ENCODE results near the gene CCL21. TPM values are rescaled to one million over a fixed set of nuclear protein-coding genes. Genes with fewer than 3 reads are reported as not detected.

The CCL21 gene
- total and polyA plus RNA-seq, 2 of the 8 experiments (the other 6 are each of a cell fraction or from before 2014, with no cell fraction given): not detected

DNA sequence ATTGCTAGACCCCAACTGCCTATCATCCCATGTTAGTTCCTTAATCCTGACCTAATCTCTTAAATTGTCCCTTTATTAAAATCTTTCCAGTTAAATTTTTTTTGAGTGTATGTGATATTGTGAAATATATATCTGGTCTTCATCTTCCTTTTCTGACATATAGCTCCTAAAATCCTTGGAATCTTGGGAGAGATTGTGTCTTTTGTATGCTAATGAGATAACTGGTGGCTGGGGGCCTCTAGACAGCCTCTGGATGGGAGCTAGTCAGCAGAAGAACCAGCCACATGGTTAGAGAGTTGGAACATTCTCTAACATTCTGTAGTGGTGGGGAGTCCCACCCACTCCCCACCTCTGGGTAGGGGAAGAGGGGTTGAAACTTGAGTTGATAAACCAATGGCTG lies 15.1 kb downstream of the CCL21 start:
- Histone ChIP-seq H2AK5ac (ENCODE audit: low read depth, low read length) (no peak overlapping the region), H3K79me2 (ENCODE audit: control insufficient read depth in 1 of 2, insufficient read depth in 2 of 2, low read length in 2 of 2) (no peaks in the 10 kb centered on the region), H4K5ac (ENCODE audit: insufficient read length, low read depth, low read length) (no peak overlapping the region), H3K18ac (ENCODE audit: extremely low read depth, low read length) (no peak overlapping the region), H3K4ac (replicated peaks; ENCODE audit: insufficient read length, low read depth, low read length) (no peak overlapping the region), H3K27ac (ENCODE audit: low read depth, low read length) (no peak overlapping the region), H2BK120ac (replicated peaks; ENCODE audit: low read depth, low read length) (no peak overlapping the region), H2BK5ac (ENCODE audit: low read depth, low read length) (no peak overlapping the region), H3K79me1 (ENCODE audit: low read depth, low read length) (no peaks in the 10 kb centered on the region), H3K14ac (ENCODE audit: insufficient read length) (no peak overlapping the region), H3K4me2 (ENCODE audit: insufficient read depth in 1 of 2, low read depth in 2 of 2, low read length in 2 of 2) (no peak overlapping the region), H2BK15ac (ENCODE audit: low read length) (no peak overlapping the region), H3K27me3 (replicated peaks in 1 of 4; ENCODE audit: control insufficient read depth in 3 of 4, extremely low read depth in 1 of 4, insufficient read depth in 3 of 4, low read length in 3 of 4) (peaks cover 0 to 10% (median 4%) of the 10 kb centered on the region in 4 experiments; a peak in 4 of 7 replicates), H2AFZ (ENCODE audit: low read length) (no peak overlapping the region), H4K20me1 (replicated peaks in 1 of 2; ENCODE audit: control insufficient read depth in 1 of 2, insufficient read depth in 2 of 2, low read length in 2 of 2) (no peaks in the 10 kb centered on the region), H3K9ac (replicated peaks in 1 of 4; ENCODE audit: extremely low read depth in 1 of 4, low read depth in 3 of 4, low read length in 3 of 4) (no peak overlapping the region), H3K4me1 (replicated peaks in 1 of 4; ENCODE audit: control insufficient read depth in 3 of 4, insufficient read depth in 4 of 4, low read length in 3 of 4) (no peaks in the 10 kb centered on the region; a peak in 1 of 7 replicates), H4K8ac (ENCODE audit: extremely low read depth, insufficient read depth, low read length) (no peak overlapping the region), H3K23ac (ENCODE audit: insufficient read length) (no peak overlapping the region), H3K9me3 (ENCODE audit: insufficient read depth in 2 of 2, low read depth in 1 of 2, low read length in 1 of 2) (no peaks in the 10 kb centered on the region), H3K23me2 (ENCODE audit: low read depth, low read length) (no peaks in the 10 kb centered on the region; the same call in 1 of the 2 replicates), H4K91ac (replicated peaks; ENCODE audit: insufficient read length, low read length) (no peak overlapping the region), H3K56ac (replicated peaks; ENCODE audit: insufficient read length, low read depth, low read length) (no peak overlapping the region), H2BK20ac (ENCODE audit: low read length) (no peak overlapping the region), H3K36me3 (ENCODE audit: control insufficient read depth in 2 of 4, insufficient read depth in 4 of 4, low read length in 3 of 4) (no peaks in the 10 kb centered on the region), H2BK12ac (ENCODE audit: low read depth, low read length) (no peak overlapping the region), H3K4me3 (ENCODE audit: extremely low read depth in 1 of 4, insufficient read depth in 2 of 4, low read depth in 3 of 4, low read length in 4 of 4) (no peak overlapping the region)
- ChIA-PET POLR2A (ENCODE audit: partially characterized antibody) (no interaction called here), CTCF (ENCODE audit: partially characterized antibody) (interaction anchor here (2.1 kb wide), 1 partner anchor 20 kb away, joined by 9 read pairs; no protein-coding TSS in a partner anchor)
- no peak for FAIRE-seq
- no peak for DNase-seq (ENCODE audit: low read depth in 1 of 2, low spot score in 2 of 2)
- TF ChIP-seq EZH2 (IDR thresholded peaks at IDR 0.05; ENCODE audit: low read depth, low read length, severe bottlenecking): no peak
- no peak for TF ChIP-seq SRF (IDR thresholded peaks at IDR 0.05; ENCODE audit: low read depth, low read length)
- no peak for TF ChIP-seq CTBP2 (IDR thresholded peaks at IDR 0.05; ENCODE audit: borderline replicate concordance, insufficient read depth, insufficient read length, low read length)
- TF ChIP-seq SAP30 (IDR thresholded peaks at IDR 0.05; ENCODE audit: insufficient read depth, insufficient replicate concordance, low read length): no peak
- no peak for TF ChIP-seq JUND (IDR thresholded peaks at IDR 0.05; ENCODE audit: low read length)
- TF ChIP-seq TCF12 (IDR thresholded peaks at IDR 0.05; ENCODE audit: low read depth, low read length): no peak
- no peak for TF ChIP-seq KDM5A (IDR thresholded peaks at IDR 0.05; ENCODE audit: low read length)
- no peak for TF ChIP-seq RXRA (IDR thresholded peaks at IDR 0.05; ENCODE audit: insufficient read depth, low read depth, low read length)
- TF ChIP-seq SP2 (IDR thresholded peaks at IDR 0.05; ENCODE audit: low read length): no peak
- TF ChIP-seq, protein P1, sequence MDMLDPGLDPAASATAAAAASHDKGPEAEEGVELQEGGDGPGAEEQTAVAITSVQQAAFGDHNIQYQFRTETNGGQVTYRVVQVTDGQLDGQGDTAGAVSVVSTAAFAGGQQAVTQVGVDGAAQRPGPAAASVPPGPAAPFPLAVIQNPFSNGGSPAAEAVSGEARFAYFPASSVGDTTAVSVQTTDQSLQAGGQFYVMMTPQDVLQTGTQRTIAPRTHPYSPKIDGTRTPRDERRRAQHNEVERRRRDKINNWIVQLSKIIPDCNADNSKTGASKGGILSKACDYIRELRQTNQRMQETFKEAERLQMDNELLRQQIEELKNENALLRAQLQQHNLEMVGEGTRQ (IDR thresholded peaks at IDR 0.05; ENCODE audit: low read length): no peak
- no peak for TF ChIP-seq SUZ12 (IDR thresholded peaks at IDR 0.05; ENCODE audit: low read length)
- TF ChIP-seq CEBPB (IDR thresholded peaks at IDR 0.05; ENCODE audit: low read depth, low read length): no peak
- no peak for TF ChIP-seq HDAC6 (IDR thresholded peaks at IDR 0.05; ENCODE audit: low read depth, low read length)

All from H1 (cell line).